OCI-LY7 (cell line): Measurements from ENCODE around the gene MAPT. TPM values are rescaled to one million over a fixed set of nuclear protein-coding genes. Genes with fewer than 3 reads are reported as not detected.

Experiments used
- BruUV-seq: library from RNA; stranded (reverse); fragments of 400-500 nt; replicated peaks from 2 replicates; lab custom pipeline; 2021; lab: Mats Ljungman, UMichigan
- CTCF ChIA-PET: fragments of 300-600 bp; sonication (Branson Sonifier 250); formaldehyde crosslinking; loops from one replicate; lab custom pipeline; 2022; ENCODE audit warnings: antibody characterized with exemption; ENCODE audit not compliant: unreplicated experiment; lab: Charles Lee
- POLR2A ChIA-PET: fragments of 300-600 bp; sonication (Branson Sonifier 250); formaldehyde crosslinking; loops from one replicate; lab custom pipeline; 2022; ENCODE audit warnings: antibody characterized with exemption; lab: Charles Lee
- DNase-seq: peaks from one replicate; pipeline ENCODE4 v3.0.0-alpha.2; 2015; ENCODE audit warnings: low spot score
- H2AFZ ChIP-seq: fragments of 200-600 bp; sonication (generic), shearing (Covaris generic); 2 replicates; pipeline ENCODE4 v1.6.1; 2014; ENCODE audit warnings: mild to moderate bottlenecking, antibody characterized with exemption, low read length, moderate library complexity
- H3K27ac ChIP-seq: fragments of 200-600 bp; sonication (generic); 2 replicates; pipeline ENCODE4 v1.5.1; 2014; ENCODE audit warnings: mixed run types, low read depth, mild to moderate bottlenecking, moderate library complexity, low read length, inconsistent platforms; ENCODE audit not compliant: poor library complexity, severe bottlenecking
- H3K36me3 ChIP-seq: fragments of 200-600 bp; sonication (generic); 2 replicates; pipeline ENCODE4 v1.6.1; 2014; ENCODE audit warnings: mild to moderate bottlenecking, antibody characterized with exemption, low read length, moderate library complexity, mixed read lengths; ENCODE audit not compliant: insufficient read depth
- H3K4me1 ChIP-seq: fragments of 200-600 bp; sonication (generic); 2 replicates; pipeline ENCODE4 v1.5.1; 2014; ENCODE audit warnings: mild to moderate bottlenecking, low read length; ENCODE audit not compliant: insufficient read depth, poor library complexity, severe bottlenecking
- H3K4me2 ChIP-seq: fragments of 200-600 bp; sonication (generic); 2 replicates; pipeline ENCODE4 v1.6.1; 2014; ENCODE audit warnings: mild to moderate bottlenecking, low read length
- H3K4me3 ChIP-seq: fragments of 200-600 bp; sonication (generic); 2 replicates; pipeline ENCODE4 v1.5.1; 2014; ENCODE audit warnings: mild to moderate bottlenecking, low read depth, low read length; ENCODE audit not compliant: poor library complexity, severe bottlenecking
- H3K79me2 ChIP-seq: fragments of 200-600 bp; sonication (generic); 2 replicates; pipeline ENCODE4 v1.6.1; 2016; ENCODE audit warnings: low read depth, mild to moderate bottlenecking, low read length, moderate library complexity, mixed read lengths; ENCODE audit not compliant: insufficient read depth
- H3K9me2 ChIP-seq: fragments of 200-600 bp; sonication (generic); 2 replicates; pipeline ENCODE4 v1.6.1; 2016; ENCODE audit warnings: mild to moderate bottlenecking, low read length, mixed read lengths; ENCODE audit not compliant: insufficient read depth
- H3K9me3 ChIP-seq: fragments of 200-600 bp; sonication (generic); 2 replicates; pipeline ENCODE4 v1.6.1; 2014; ENCODE audit warnings: mild to moderate bottlenecking, mixed run types, low read length, mixed read lengths
- H4K20me1 ChIP-seq: fragments of 200-600 bp; sonication (generic); 2 replicates; pipeline ENCODE4 v1.6.1; 2014; ENCODE audit warnings: mild to moderate bottlenecking, antibody characterized with exemption, low read length, moderate library complexity, mixed read lengths; ENCODE audit not compliant: insufficient read depth
- EZH2phosphoT487 ChIP-seq: fragments of 200-600 bp; sonication (generic); IDR thresholded peaks from 2 replicates; pipeline ENCODE4 v1.6.1; 2018; ENCODE audit warnings: low read depth, borderline replicate concordance, mild to moderate bottlenecking, mixed run types, antibody characterized with exemption, low read length, moderate library complexity, mixed read lengths
- intact Hi-C: fragments of 100-400 bp; cut with micrococcal nuclease; formaldehyde crosslinking; loops from one replicate; pipeline ENCODE4 v1.10.0; 2022; ENCODE audit not compliant: unreplicated experiment
- total RNA-seq, 2 experiments: library from RNA; depleted of rRNA in 1 of 2; stranded (reverse); fragments of >200 nt in 1 of 2; shearing (Covaris generic) in 1 of 2; gene quantifications; 2 replicates each; pipeline ENCODE4 v1.2.3, GENCODE V29; 2014 to 2022
- TF ChIP-seq, protein P1 (sequence below): fragments of 200-600 bp; sonication (generic); conservative IDR thresholded peaks from 2 replicates; pipeline ENCODE4 v1.5.1; 2014; ENCODE audit warnings: mild to moderate bottlenecking, antibody characterized with exemption, low read length, moderate library complexity, mixed read lengths

Gene MAPT
- total RNA-seq, 2 experiments from 2014 or later: 0.44 TPM; not detected in 1

GRCh38 chr17:45972531-45972930 is 78.2 kb downstream of the MAPT start:
- Histone ChIP-seq H3K9me3 (no peaks in the 10 kb centered on the region), H3K4me2 (no peak overlapping the region), H4K20me1 (no peaks in the 10 kb centered on the region; the same call in 1 of the 2 replicates), H2AFZ (no peak overlapping the region), H3K4me1 (no peaks in the 10 kb centered on the region), H3K4me3 (no peak overlapping the region), H3K9me2 (no peaks in the 10 kb centered on the region), H3K36me3 (no peaks in the 10 kb centered on the region), H3K79me2 (no peaks in the 10 kb centered on the region), H3K27ac (no peak overlapping the region)
- POLR2A ChIA-PET: no interaction called here
- TF ChIP-seq EZH2phosphoT487: no peak
- TF ChIP-seq, protein P1, sequence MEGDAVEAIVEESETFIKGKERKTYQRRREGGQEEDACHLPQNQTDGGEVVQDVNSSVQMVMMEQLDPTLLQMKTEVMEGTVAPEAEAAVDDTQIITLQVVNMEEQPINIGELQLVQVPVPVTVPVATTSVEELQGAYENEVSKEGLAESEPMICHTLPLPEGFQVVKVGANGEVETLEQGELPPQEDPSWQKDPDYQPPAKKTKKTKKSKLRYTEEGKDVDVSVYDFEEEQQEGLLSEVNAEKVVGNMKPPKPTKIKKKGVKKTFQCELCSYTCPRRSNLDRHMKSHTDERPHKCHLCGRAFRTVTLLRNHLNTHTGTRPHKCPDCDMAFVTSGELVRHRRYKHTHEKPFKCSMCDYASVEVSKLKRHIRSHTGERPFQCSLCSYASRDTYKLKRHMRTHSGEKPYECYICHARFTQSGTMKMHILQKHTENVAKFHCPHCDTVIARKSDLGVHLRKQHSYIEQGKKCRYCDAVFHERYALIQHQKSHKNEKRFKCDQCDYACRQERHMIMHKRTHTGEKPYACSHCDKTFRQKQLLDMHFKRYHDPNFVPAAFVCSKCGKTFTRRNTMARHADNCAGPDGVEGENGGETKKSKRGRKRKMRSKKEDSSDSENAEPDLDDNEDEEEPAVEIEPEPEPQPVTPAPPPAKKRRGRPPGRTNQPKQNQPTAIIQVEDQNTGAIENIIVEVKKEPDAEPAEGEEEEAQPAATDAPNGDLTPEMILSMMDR: no peak
- intact Hi-C loops: no loop called here
- BruUV-seq: no TSS peak
- no peak for DNase-seq
- CTCF ChIA-PET: no interaction called here

DNA sequence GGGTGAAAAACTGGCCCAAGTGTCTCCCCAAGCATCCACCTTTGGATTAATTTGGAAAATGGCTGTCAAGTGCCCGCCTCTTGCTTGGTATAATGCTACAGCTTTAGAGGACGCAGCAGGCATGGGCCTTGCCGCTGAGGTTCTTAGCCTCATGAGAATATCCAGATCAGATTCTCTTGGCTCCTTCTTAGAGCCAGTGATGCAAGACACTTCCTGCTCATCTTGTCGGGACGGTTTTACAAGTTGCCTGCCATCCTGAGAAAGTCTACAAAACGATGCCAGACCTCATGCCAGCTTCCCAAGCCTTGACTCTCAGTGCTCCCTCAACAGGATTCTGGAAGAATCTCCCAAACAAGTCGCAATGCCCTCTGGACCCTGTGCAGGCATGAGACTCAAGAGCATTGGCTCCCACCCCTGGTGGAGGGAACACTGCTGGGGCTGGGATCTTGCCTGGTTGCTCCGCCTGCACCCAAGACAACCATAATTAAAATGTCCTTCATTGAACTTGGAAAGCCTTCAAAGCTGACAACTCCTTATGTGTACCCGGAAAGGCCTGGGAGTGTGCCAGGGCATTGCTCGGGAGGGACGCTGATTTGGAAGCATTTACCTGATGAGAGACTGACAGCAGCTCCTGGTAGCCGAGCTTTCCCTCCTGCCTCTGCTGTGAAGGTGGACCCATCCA is 78.9 kb downstream of the MAPT start:
- H3K9me2 ChIP-seq: no peaks in the 10 kb centered on the region
- H4K20me1 ChIP-seq: no peaks in the 10 kb centered on the region; the same call in 1 of the 2 replicates
- TF ChIP-seq, protein P1: no peak
- TF ChIP-seq EZH2phosphoT487: no peak
- no peaks in the 10 kb centered on the region for H3K36me3 ChIP-seq
- H3K4me3 ChIP-seq: no peak overlapping the region
- no peak overlapping the region for H3K4me2 ChIP-seq
- H2AFZ ChIP-seq: no peak overlapping the region
- ChIA-PET CTCF (no interaction called here), POLR2A (no interaction called here)
- no peaks in the 10 kb centered on the region for H3K9me3 ChIP-seq
- no peak for DNase-seq
- no peak overlapping the region for H3K27ac ChIP-seq
- no peaks in the 10 kb centered on the region for H3K4me1 ChIP-seq
- intact Hi-C loops: no loop called here
- no peaks in the 10 kb centered on the region for H3K79me2 ChIP-seq
- no TSS peak for BruUV-seq

DNA sequence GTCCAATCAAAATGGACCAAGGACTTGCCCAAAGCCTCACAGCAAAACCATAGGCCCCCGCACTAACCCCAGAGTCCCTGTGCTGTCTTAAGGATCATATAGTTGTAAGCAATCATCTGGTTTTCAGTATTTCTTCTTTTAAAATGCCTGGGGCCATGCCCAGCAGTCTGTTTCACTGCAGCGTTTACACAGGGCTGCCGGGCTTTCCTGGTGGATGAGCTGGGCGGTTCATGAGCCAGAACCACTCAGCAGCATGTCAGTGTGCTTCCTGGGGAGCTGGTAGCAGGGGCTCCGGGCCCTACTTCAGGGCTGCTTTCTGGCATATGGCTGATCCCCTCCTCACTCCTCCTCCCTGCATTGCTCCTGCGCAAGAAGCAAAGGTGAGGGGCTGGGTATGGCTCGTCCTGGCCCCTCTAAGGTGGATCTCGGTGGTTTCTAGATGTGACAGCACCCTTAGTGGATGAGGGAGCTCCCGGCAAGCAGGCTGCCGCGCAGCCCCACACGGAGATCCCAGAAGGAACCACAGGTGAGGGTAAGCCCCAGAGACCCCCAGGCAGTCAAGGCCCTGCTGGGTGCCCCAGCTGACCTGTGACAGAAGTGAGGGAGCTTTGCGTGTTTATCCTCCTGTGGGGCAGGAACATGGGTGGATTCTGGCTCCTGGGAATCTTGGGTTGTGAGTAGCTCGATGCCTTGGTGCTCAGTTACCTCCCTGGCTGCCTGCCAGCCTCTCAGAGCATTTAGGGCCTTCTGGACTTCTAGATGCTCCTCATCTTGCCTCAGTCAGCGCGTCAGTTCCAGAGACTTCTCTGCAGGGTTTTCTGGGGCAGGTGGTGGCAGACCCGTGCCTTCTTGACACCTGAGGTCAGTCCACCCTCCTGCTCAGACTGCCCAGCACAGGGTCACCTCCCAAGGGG is 79.8 kb downstream of the MAPT start:
- Histone ChIP-seq H3K4me3 (no peak overlapping the region), H3K27ac (no peak overlapping the region), H3K9me3 (no peaks in the 10 kb centered on the region), H4K20me1 (no peaks in the 10 kb centered on the region; the same call in 1 of the 2 replicates), H3K9me2 (no peaks in the 10 kb centered on the region), H3K4me2 (no peak overlapping the region), H3K36me3 (no peaks in the 10 kb centered on the region), H3K4me1 (no peaks in the 10 kb centered on the region), H3K79me2 (no peaks in the 10 kb centered on the region), H2AFZ (no peak overlapping the region)
- BruUV-seq: no TSS peak
- DNase-seq: no peak
- TF ChIP-seq, protein P1: no peak
- TF ChIP-seq EZH2phosphoT487: no peak
- intact Hi-C loops: no loop called here
- ChIA-PET CTCF (no interaction called here), POLR2A (no interaction called here)
